22Rv1 (cell line): ENCODE data around the gene CEP152.

ENCODE experiments used
- CTCF ChIP-seq: fragments of 450-650 bp; IDR thresholded peaks from 2 replicates; pipeline ENCODE4 v1.5.1; 2017; ENCODE audit warnings: mild to moderate bottlenecking
- ZFX ChIP-seq: fragments of 450-650 bp; IDR thresholded peaks from 2 replicates; pipeline ENCODE4 v1.6.1; 2017; ENCODE audit warnings: antibody characterized with exemption, borderline replicate concordance

- no peak for TF ChIP-seq CTCF
- TF ChIP-seq ZFX = no peak
Observed at GRCh38 chr15:48723969-48724368, 86.9 kb downstream of the CEP152 start.
